HG02798 (cell line): ENCODE measurements around the gene RERE.
"Not testable (repeated sequence)": the region's sequence is repeated elsewhere in the genome, so short reads cannot be mapped to it uniquely, and the experiment has no call there.

Experiments
- ATAC-seq: cut with Tn5 transposase; IDR thresholded peaks from one replicate; pipeline ENCODE4 v1.9.1; 2021; ENCODE audit warnings: mild to moderate bottlenecking; ENCODE audit not compliant: unreplicated experiment, poor library complexity

Gene RERE

GRCh38 chr1:8845104-8846097 is 28.0 kb upstream of the RERE start:
- no peak for ATAC-seq

- no peak for ATAC-seq
Observed at GRCh38 chr1:8844501-8845006, 27.1 kb upstream of the RERE start.

- no peak for ATAC-seq
Observed at GRCh38 chr1:8841395-8841794, 24.0 kb upstream of the RERE start.

GRCh38 chr1:8839990-8840389 is 22.6 kb upstream of the RERE start:
- no peak for ATAC-seq

GRCh38 chr1:8835941-8836643 is 18.7 kb upstream of the RERE start:
- no peak for ATAC-seq

GRCh38 chr1:8831340-8831739 is 13.9 kb upstream of the RERE start:
- ATAC-seq, result no peak

- ATAC-seq, result not testable (repeated sequence)
Observed at GRCh38 chr1:8830732-8831131, 13.3 kb upstream of the RERE start.

GRCh38 chr1:8825985-8826481 is 8.6 kb upstream of the RERE start:
- ATAC-seq, result no peak

- ATAC-seq, result no peak
Observed at GRCh38 chr1:8823295-8823664, 5.8 kb upstream of the RERE start.

- ATAC-seq, result no peak
Observed at GRCh38 chr1:8822373-8823294, 5.2 kb upstream of the RERE start.

- ATAC-seq, result no peak
Observed at GRCh38 chr1:8821084-8821483, 3.6 kb upstream of the RERE start.

- ATAC-seq, result not testable (repeated sequence)
Observed at GRCh38 chr1:8818789-8819188, 1.3 kb upstream of the RERE start.

GRCh38 chr1:8818325-8818775 is 910 bp upstream of the RERE start:
- no peak for ATAC-seq

- ATAC-seq, result peak; percentile 18
Observed at GRCh38 chr1:8816831-8817411, 519 bp downstream of the RERE start.

GRCh38 chr1:8816264-8816663 is 1.2 kb downstream of the RERE start:
- no peak for ATAC-seq

- ATAC-seq, result no peak
Observed at GRCh38 chr1:8815582-8816151, 1.8 kb downstream of the RERE start.

- no peak for ATAC-seq
Observed at GRCh38 chr1:8814865-8815264, 2.6 kb downstream of the RERE start.

- no peak for ATAC-seq
Observed at GRCh38 chr1:8813991-8814390, 3.4 kb downstream of the RERE start.

GRCh38 chr1:8813016-8813763 is 4.2 kb downstream of the RERE start:
- no peak for ATAC-seq
